Dermis microvascular lymphatic vessel endothelial cell (primary cell): ENCODE measurements around the gene ZNF143. TPM values are rescaled to one million over a fixed set of nuclear protein-coding genes. Genes with fewer than 3 reads are reported as not detected.
"Not testable (repeated sequence)": the region's sequence is repeated elsewhere in the genome, so short reads cannot be mapped to it uniquely, and the experiment has no call there.

ENCODE experiments used
- DNase-seq, 2 donors: peaks; one replicate each; pipeline versions ENCODE4 v3.0.0 to v3.0.0-alpha.2; 2010; ENCODE audit warnings: low read depth in 2 of 2
- total RNA-seq: library from RNA; depleted of rRNA; stranded (reverse); fragments of >200 nt; gene quantifications from 2 replicates; pipeline ENCODE4 v1.2.1, GENCODE V29; 2014

The ZNF143 gene
- total RNA-seq, 1 donor from 2014 or later: 27.6 TPM

DNA sequence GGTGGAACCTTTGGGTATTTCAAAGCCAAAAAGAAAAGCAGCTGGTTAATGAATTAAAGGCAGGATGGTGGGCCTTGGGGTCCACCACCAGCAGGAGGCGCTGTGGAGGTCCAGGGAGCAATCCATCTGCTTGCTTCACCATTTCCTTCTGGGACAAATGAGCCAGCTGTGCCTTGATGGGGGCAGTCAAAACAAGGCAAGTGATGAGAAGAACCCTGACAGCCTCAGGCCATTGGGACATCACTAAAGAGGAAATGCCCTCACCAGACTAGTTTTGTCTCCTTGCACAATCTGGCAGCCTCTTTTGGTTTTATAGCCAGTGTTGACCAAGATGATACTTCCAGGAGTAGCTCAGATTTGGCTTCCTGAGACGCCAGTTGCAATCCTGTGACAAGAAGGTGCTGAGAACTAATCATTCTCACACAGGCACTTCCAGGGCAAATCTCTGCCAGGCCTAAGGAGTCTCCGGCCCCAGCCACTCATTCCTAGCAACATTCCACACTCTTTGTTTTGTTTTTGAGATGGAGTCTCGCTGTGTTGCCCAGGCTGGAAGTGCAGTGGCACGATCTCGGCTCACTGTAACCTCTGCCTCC, 74.5 kb downstream of the ZNF143 start:
- peak; percentile 45 to 71 for DNase-seq

DNA sequence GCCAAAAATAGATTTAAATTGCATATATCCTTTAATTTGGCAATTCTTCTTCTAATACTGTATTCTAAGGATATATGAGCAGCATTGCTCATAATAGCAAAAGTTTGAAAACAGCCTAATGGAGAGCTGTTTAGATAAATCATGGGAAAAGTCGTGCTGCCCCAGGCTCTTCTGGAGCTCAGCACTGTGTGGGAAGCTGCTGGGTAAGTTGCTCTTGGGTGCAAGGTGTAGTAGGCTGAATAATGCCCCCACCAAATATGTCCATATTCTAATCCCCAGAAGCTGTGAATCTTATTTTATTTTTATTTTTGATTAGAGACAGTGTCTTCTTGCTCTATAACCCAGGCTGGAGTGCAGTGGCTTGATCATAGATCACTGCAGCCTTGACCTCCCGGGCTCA, 77.7 kb downstream of the ZNF143 start:
- DNase-seq: no peak

DNA sequence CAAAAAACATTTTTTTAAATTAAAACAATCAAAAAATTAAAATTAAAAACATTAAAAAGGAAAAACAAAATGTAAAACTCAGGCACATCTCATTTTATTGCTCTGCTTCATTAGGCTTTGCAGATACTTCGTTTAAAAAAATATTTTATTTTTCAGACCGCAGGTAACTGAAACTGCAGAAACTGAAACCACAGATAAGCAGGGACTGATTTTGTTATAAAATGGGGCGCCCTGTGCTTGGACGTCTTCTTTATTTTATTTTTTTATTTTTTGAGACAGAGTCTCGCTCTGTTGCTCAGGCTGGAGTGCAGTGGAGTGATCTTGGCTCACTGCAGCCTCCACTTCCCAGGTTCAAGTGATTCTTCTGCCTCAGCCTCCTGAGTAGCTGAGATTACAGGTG, 88.4 kb downstream of the ZNF143 start:
- not testable (repeated sequence) for DNase-seq

GRCh38 chr11:9550191-9550628, 89.4 kb downstream of the ZNF143 start:
- DNase-seq: no peak

- no peak for DNase-seq
Observed at GRCh38 chr11:9561279-9561982, 100.6 kb downstream of the ZNF143 start.

DNA sequence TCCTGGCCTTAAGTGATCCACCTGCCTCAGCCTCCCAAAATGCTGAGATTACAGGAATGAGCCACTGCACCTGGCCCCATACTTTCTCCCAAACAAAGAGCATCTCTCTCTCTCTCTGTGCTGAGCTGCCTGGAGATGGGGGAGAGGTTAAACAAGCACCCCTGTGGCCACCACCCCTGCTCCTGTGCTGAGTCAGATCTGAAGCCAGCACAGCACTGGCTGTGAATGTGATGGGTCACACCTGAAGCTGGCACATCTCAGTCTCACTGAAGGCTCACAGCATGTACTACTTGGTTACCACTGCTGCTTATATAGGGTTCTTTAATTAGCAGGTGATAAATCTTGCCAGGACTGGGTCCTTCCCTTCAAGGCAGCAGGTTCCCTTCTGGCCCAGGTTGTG, 101.9 kb downstream of the ZNF143 start:
- DNase-seq: no peak

- DNase-seq: no peak
Observed at GRCh38 chr11:9563196-9563730, 102.5 kb downstream of the ZNF143 start.

DNA sequence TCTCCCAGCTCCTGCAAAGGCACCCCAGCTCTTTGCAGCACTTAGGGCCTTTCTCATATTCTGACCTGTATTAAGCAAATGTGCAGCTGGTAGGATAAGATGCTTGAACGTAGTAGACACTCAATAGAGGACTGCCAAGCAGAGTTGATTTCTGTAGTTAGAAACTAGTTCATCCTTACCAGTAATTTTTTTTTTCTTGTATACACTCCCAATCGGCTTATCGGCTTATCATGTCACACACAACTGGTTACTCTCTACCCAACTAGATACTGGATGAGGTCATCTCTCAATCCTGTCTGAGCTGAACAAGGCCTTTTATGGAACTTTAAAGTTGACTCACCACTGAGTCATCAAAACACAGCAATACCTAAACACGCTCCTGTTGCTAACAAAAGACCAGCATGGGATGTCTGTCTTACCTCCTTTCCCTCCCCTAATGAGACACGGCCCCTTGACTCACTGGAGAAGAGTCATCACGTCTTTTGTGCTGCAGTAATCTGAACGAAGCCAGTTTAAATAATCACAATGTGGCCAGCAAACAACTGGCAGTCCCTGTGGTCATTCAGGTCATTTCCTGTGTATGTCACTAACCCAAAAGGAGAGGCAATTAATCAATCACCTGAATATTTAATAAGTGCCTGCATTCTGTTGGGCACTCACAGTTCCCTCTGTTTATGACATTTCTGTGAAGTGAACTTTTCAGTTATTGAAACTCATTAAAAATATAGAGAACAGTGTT, 105.2 kb downstream of the ZNF143 start:
- DNase-seq: peak; percentile 96 to 100

GRCh38 chr11:9566561-9567063, 105.8 kb downstream of the ZNF143 start:
- no peak for DNase-seq

- DNase-seq: no peak
Observed at GRCh38 chr11:9567401-9567800, 106.6 kb downstream of the ZNF143 start.

DNA sequence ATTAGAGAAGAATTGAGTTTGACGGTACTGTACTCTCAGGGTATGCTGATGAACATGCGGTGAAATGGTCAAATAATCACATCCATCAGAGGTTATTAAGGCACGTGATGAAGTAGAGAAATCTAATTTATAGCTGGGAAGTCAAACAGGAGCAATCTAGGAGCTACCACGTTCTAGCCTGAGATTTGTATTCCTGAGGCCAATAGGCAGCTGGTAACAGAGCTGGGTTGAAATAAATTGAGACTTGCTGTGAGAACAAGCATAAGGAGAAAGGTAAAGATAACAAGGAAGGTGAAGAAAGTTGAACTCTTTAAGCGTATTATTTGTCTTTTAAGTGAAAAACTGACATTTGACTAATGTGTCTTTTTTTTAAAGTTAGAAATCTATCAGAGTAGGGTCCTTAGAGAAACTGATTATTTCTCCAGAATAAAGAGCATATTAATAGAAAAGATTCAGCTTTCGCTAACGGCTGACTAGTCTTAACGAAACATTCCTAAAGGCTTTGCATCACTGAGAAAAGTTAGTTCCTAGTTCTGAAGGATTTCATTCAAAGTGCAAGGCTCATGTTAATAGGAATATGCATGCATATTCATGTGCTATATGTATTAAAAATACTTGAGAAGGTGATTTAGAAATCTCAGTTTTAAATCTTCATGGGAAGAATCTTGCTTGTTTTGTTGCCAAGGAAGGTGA, 107.5 kb downstream of the ZNF143 start:
- no peak for DNase-seq

DNA sequence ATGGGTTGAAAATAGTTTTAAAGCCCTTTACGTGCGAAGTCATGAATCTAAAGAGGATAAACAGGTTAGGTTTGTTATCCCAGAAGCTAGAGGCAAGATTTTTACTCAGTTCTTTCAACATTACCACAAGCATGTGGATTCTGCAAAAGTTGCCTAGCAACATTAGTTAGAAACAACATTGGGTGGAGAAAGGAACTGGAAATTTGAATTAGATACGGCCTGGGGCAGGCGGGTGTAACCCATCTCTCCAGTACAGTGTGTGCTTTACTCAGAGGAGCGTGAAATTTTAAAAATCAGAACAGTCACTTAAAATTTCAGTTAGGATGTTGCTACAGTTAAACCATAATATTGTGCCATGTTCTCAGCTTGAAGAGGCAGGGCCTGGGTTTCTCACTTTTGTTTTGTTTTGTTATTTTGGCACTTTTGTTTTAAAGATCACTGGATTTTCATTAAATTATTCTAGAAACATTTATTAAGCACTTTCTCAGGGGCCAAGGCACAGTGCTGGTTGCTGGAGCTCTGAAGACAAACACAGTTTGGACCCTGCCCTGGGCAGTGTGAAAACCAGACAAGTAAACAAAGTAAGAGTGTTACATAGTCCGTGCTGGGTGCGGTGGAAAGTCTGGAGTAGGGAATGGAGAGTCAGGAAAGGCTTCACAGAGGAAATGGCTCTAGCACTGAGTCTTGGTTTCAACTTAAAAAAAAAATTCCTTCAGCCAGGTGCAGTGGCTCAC, 108.2 kb downstream of the ZNF143 start:
- DNase-seq: peak; percentile 74 to 88

DNA sequence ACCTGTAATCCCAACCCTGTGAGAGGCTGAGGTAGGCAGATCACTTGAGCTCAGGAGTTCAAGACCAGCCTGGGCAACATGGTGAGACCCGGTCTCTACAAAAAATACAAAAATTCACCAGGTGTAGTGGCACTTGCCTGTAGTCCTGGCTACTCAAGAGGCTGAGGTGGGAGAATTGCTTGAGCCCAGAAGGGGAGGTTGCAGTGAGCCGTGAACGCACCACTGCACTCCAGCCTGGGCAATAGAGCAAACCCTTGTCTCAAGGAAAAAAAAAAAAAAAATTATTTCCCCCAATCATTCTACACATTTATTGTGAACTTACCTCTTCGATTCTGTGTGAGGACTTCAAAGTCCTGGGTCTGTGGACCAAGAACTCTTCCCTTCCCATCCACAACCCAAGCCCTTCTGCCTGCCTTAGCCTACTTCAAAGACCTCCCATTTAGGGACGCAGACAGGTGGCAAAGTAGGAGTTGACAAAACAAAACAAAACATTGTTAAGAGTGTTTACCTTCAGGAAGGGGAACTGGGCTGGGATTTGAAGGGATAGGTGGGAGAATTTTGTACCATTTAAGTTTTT, 108.9 kb downstream of the ZNF143 start:
- no peak for DNase-seq

DNA sequence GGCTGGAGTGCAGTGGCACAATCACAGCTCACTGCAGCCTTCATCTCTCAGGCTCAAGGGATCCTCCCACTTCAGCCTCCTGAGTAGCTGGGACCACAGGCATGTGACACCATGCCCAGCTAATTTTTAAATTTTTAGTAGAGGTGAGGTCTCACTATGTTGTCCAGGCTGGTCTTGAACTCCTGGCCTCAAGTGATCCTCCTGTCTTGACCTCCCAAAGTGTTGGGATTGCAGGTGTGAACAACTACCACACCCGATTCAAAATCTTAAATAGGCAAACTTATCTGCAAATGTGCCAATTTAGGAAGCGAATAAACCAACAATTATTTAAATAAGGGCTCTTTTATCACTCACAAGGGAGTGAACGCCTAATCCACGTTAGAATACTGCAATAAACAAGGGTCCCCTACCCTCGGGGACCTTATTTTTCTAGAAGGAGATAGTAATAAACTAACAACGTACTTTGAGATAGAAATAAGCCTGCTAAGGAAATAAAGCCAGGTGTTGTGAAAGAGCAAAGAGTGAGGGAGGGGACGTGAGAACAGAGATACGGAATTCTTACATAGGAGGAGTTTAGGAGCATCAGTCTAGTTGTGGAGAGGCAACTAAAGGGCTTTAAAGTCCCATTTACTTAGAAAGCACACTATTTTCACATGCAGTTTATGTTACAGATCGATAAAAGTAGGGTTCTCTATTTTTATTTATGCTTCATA, 109.7 kb downstream of the ZNF143 start:
- DNase-seq: no peak

DNA sequence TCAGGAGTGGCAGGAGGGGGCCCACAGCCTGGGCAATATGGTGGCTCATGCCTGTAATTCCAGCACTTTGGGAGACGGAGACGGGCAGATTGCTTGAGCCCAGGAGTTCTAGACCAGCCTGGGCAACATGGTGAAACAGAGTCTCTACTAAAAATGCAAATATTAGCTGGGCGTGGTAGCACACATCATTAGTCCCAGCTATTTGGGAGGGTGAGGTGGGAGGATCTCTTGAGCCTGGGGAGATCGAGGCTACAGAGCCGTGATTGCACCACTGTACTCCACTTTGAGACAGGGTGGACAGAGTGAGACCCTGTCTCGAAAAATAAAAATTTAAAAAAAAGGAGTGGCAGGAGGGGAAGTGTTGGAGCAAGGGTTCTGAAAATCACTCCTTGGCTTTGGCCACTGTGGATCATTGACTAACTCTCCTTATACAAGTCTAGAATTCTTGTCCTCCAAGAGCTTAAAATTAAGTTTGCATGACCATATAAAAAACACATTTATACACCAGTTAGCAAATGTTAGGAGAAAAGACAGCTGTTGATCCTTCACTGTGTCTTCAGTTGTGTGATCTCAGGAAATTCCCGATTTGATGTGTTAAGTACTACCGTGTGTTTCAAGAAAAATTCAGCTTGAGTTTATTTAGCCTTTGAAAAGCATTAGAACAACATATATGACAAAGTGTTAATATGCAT, 110.4 kb downstream of the ZNF143 start:
- no peak for DNase-seq

- DNase-seq: no peak
Observed at GRCh38 chr11:9571763-9572115, 110.9 kb downstream of the ZNF143 start.

GRCh38 chr11:9573052-9573774, 112.4 kb downstream of the ZNF143 start, which contains the start of gene WEE1:
TSS of gene WEE1 (plus strand) at chr11:9573670. CDS start at chr11:9573934, 264 bp downstream.
- DNase-seq: peak; percentile 94 to 99
